ENCODE results near the gene PPAN.

PPAN gene

GRCh38 chr19:10135551-10136334, 29.6 kb downstream of the PPAN start:
- FAIRE-seq (no peak), DNase-seq (ENCODE audit: insufficient read length, low spot score) (no peak)
- TF ChIP-seq POLR2A (IDR thresholded peaks at IDR 0.05; ENCODE audit: low read depth, low read length), result no peak

GRCh38 chr19:10136936-10137335, 30.8 kb downstream of the PPAN start:
- FAIRE-seq, result no peak
- DNase-seq (ENCODE audit: insufficient read length, low spot score), result no peak
- TF ChIP-seq POLR2A (IDR thresholded peaks at IDR 0.05; ENCODE audit: low read depth, low read length), result no peak

- TF ChIP-seq POLR2A (IDR thresholded peaks at IDR 0.05; ENCODE audit: low read depth, low read length), result no peak
- FAIRE-seq (no peak), DNase-seq (ENCODE audit: insufficient read length, low spot score) (no peak)
Measured at GRCh38 chr19:10137751-10138682, 31.9 kb downstream of the PPAN start.

- FAIRE-seq (no peak), DNase-seq (ENCODE audit: insufficient read length, low spot score) (no peak)
- no peak for TF ChIP-seq POLR2A (IDR thresholded peaks at IDR 0.05; ENCODE audit: low read depth, low read length)
Measured at GRCh38 chr19:10138879-10139795, 33.0 kb downstream of the PPAN start.

GRCh38 chr19:10139952-10140351, 33.8 kb downstream of the PPAN start:
- no peak for FAIRE-seq
- TF ChIP-seq POLR2A (IDR thresholded peaks at IDR 0.05; ENCODE audit: low read depth, low read length), result no peak
- no peak for DNase-seq (ENCODE audit: insufficient read length, low spot score)

GRCh38 chr19:10141479-10141878, 35.3 kb downstream of the PPAN start:
- no peak for DNase-seq (ENCODE audit: insufficient read length, low spot score)
- no peak for TF ChIP-seq POLR2A (IDR thresholded peaks at IDR 0.05; ENCODE audit: low read depth, low read length)
- no peak for FAIRE-seq

GRCh38 chr19:10141973-10142372, 35.8 kb downstream of the PPAN start:
- no peak for DNase-seq (ENCODE audit: insufficient read length, low spot score)
- no peak for TF ChIP-seq POLR2A (IDR thresholded peaks at IDR 0.05; ENCODE audit: low read depth, low read length)
- no peak for FAIRE-seq

GRCh38 chr19:10142701-10143375, 36.7 kb downstream of the PPAN start:
- FAIRE-seq (no peak), DNase-seq (ENCODE audit: insufficient read length, low spot score) (no peak)
- no peak for TF ChIP-seq POLR2A (IDR thresholded peaks at IDR 0.05; ENCODE audit: low read depth, low read length)

- DNase-seq (ENCODE audit: insufficient read length, low spot score), result no peak
- no peak for FAIRE-seq
- no peak for TF ChIP-seq POLR2A (IDR thresholded peaks at IDR 0.05; ENCODE audit: low read depth, low read length)
Measured at GRCh38 chr19:10143681-10144080, 37.5 kb downstream of the PPAN start.

- no peak for TF ChIP-seq POLR2A (IDR thresholded peaks at IDR 0.05; ENCODE audit: low read depth, low read length)
- FAIRE-seq (no peak), DNase-seq (ENCODE audit: insufficient read length, low spot score) (no peak)
Measured at GRCh38 chr19:10144361-10144760, 38.2 kb downstream of the PPAN start.

- FAIRE-seq, result no peak
- DNase-seq (ENCODE audit: insufficient read length, low spot score), result no peak
- no peak for TF ChIP-seq POLR2A (IDR thresholded peaks at IDR 0.05; ENCODE audit: low read depth, low read length)
Measured at GRCh38 chr19:10145031-10145430, 38.9 kb downstream of the PPAN start.

- no peak for TF ChIP-seq POLR2A (IDR thresholded peaks at IDR 0.05; ENCODE audit: low read depth, low read length)
- FAIRE-seq, result no peak
- no peak for DNase-seq (ENCODE audit: insufficient read length, low spot score)
Measured at GRCh38 chr19:10146142-10146541, 40.0 kb downstream of the PPAN start.

- no peak for FAIRE-seq
- no peak for DNase-seq (ENCODE audit: insufficient read length, low spot score)
- no peak for TF ChIP-seq POLR2A (IDR thresholded peaks at IDR 0.05; ENCODE audit: low read depth, low read length)
Measured at GRCh38 chr19:10149427-10149826, 43.3 kb downstream of the PPAN start.

Data from H54 (cell line).